Right renal pelvis (tissue), 4 donors: ENCODE results near the gene DDA1. TPM values are rescaled to one million over a fixed set of nuclear protein-coding genes. Genes with fewer than 3 reads are reported as not detected.
"Not testable (repeated sequence)": the region's sequence is repeated elsewhere in the genome, so short reads cannot be mapped to it uniquely, and the experiment has no call there.

Source experiments
- DNase-seq, 4 donors: peaks; one replicate each; pipeline ENCODE4 v3.0.0-alpha.2; 2013; ENCODE audit warnings: low read depth in 4 of 4, low spot score in 3 of 4, missing footprints in 1 of 4
- polyA plus RNA-seq, 4 donors: library from polyadenylated mRNA; unstranded; fragments of 120-200 nt; gene quantifications; one replicate each; pipeline ENCODE4 v1.2.1, GENCODE V29; 2013; ENCODE audit not compliant: insufficient read length in 4 of 4

The DDA1 gene
- polyA plus RNA-seq, 4 donors, result 35.1 to 43.4 (median 36.9) TPM

DNA sequence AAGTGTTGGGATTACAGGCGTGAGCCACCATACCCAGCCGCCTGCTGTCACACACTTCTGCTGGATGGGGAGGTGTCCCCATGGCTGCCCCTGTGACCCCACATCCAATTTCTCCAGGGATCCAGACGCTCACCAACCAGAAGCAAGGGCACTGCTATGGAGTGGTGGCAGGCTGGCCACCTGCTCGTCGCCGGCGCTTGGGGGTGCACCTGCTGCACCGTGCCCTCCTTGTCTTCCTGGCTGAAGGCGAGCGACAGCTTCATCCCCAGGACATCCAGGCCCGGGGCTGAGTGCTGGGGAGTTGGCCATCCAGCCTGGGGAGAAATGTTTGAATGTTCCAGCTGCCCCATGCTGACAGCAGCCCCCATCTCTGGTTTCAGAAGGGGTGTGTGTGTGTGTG lies 23.1 kb upstream of the DDA1 start:
- DNase-seq, result no peak

DNA sequence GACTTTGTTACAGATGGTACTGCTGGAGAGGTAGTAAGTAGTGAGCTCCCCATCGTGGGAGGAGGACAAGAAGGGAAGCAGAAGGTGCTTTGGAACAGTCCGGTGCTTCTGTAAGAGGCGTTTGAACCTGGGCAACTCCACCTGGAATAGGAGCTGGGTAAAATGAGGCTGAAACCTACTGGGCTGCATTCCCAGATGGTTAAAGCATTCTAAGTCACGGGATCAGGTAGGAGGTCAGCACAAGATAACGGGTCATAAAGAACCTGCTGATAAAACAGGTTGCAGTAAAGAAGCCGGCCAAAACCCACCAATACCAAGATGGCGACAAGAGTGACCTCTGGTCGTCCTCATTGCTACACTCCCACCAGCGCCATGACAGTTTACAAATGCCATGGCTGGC lies 22.6 kb upstream of the DDA1 start:
- DNase-seq, result no peak

DNA sequence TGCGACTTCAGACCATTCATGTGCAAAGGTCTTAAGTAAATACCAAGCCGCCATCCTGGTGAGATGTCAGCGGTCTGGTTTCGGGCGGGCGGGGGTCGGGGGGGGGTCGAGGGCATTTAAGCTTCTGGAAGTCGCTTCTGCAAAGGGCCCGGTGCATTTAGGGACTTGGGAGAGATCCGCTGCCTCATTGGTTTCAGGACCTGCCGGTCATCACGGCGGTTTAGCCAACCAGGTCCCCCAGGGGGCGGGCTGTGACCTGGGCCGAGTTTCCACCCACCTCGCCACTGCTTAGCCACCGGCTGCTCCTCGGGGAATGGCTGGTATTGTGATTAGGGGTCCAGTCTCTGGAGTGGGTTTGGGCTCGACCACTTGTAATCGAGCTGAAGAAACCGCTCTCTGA lies 19.9 kb upstream of the DDA1 start:
- DNase-seq, result peak in 2 of 4 donors; percentile 42 to 53

GRCh38 chr19:17292301-17293074 lies 16.9 kb upstream of the DDA1 start:
- DNase-seq, result peak; percentile 64 to 68 (median 65)

GRCh38 chr19:17293605-17294004 lies 15.8 kb upstream of the DDA1 start:
- no peak for DNase-seq

DNA sequence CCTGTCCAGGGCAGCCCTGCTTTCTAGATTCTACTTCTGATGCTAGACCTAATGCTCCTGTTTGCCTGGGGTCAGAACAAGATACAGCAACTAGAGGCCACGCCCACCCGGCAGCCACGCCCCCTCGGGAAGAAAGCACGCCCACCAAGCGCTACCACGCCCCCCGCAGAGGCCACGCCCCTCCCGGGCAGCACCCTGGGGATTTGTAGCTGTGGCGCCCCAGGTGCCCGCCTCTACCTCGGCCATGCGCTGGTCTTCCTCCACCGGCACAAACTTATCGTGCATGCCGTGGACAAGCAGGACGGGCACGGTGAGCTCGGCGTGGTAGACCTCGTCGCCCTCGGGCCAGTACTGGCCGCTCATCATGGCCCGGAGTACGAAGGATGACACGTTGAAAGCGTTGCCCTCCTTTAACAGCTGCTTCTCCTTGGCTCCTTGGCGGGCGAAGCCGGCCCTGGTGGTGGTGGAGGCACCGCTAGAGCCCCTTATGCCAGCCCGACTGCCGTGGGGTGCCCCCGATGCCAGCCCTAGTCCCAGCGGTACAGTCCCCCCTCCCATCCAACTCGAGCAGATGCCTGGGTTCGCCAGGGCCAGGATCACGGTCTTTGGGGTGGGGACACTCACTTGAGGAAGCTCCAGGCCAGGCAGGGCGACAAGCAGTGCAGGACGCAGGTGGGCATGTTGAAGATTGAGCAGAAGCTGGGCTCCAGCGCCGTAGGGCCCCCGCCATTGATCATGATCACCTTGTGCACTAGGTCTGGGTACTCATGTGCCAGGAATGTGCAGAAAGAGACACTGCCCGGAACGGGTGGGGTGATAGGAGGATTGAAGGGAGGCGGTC lies 15.1 kb upstream of the DDA1 start:
- no peak for DNase-seq

DNA sequence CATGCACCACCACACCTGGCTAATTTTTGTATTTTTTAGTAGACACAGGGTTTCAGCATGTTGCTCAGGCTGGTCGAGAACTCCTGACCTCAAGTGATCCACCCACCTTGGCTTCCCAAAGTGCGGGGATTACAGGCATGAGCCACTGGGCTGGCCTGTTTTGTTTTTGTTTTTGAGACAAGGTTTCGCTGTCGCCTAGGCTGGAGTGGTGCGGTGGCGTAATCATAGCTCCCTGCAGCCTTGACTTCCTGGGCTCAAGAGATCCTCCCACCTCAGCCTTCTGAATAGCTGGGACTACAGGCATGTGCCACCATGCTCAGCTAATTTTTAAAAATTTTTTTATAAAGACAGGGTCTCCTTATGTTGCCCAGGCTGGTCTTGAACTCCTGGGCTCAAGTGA lies 13.8 kb upstream of the DDA1 start:
- DNase-seq, result not testable (repeated sequence)

- no peak for DNase-seq
Measured at GRCh38 chr19:17296273-17296672, 13.1 kb upstream of the DDA1 start.

- no peak for DNase-seq
Measured at GRCh38 chr19:17296976-17297375, 12.4 kb upstream of the DDA1 start.

GRCh38 chr19:17300992-17301619 lies 8.3 kb upstream of the DDA1 start:
- no peak for DNase-seq

DNA sequence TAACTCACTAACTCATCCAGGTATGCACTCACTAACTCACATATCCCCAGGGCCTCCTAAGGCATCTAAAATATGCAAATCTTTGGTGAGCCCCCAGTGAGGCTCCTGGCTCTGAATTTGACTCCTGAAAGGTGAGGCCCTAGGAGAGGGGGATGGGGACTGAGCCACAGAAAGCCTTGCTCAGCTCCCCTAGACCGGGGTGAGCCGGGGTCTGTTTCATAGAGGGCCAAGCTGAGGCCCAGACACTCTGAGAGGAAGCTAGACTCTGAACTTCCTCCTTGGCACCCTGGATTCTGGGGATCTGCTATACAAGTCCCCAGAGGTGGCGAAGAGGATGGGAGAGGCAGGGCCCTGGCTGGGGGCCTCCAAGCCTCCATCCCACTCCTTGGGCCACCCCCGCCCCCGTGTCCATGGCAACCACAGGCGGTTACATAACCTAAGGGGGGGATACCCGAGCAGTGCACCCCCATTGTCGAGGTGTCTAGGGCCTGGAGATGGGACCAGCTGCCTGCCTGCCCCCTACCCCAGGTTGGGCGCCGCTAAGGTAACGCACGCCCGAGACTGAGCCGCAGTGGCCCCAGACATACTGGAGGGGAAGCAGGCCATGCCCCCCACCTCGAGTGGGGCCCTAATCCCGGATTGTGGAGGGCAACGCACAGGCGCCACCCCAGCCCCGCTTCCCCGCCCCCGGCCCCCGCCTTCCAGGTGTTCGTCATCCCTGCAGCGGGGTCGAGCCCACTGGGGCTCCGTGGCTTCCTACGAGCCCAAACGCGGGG lies 6.8 kb upstream of the DDA1 start:
- DNase-seq, result no peak

- peak; percentile 85 to 91 (median 88) for DNase-seq
Measured at GRCh38 chr19:17303167-17303939, 6.0 kb upstream of the DDA1 start, which contains the start of gene ABHD8. ABHD8 (minus strand) TSS chr19:17303425; CDS start chr19:17301616, 1,809 bp downstream.

DNA sequence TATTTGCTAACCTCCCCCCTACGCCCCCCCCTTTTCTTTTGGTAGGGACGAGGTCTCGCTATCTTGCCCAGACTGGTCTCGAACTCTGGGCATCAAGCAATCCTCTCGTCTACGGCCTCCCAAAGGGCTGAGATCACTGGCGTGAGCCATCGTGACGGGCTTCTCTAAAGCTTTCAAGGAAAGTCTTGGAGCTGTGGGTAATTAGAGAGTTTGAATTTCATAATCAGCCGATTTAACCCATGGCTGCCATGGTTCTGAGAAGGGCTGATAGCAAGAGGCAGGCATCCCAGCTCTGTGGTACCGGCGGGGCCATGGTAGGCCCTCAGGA lies 5.5 kb upstream of the DDA1 start:
- DNase-seq, result no peak

DNA sequence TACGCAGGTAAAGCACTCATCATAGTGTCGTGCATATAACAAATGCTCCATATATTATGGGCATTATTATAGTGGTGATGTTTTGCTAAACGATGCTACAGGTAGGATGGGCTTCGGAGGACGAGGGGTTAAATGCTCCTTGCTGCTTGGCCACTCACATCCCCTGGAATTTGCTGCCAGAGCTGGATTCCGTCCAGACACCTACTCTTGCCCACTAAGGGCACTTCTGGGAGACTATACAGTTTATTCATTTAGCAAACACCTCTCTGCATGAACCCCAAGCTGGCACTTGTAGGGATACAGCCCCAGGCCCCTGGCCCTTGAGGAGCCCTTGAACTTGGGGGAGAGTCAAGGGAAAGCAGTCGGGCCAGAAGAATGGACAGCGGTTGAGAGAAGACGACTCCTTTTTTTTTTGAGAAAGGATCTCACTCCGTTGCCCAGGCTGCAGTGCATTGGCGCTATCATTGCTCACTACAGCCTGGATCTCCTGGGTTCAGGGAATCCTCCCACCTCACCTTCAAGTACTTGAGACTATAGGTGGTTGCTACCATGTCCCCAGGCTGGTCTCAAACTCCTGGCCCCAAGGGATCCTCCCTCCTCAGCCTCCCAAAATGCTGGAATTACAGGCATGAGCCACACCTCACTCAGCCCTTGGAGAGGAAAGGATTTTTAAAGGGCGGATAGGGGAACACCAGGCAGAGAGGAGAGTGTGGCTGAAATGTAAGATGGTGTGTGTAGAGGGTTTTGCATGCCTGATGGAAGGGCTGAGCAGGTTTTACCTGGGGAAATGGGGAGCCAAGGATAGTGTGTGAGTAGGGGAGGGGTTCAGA lies 4.8 kb upstream of the DDA1 start:
- no peak for DNase-seq

- no peak for DNase-seq
Measured at GRCh38 chr19:17305216-17305516, 4.2 kb upstream of the DDA1 start.

DNA sequence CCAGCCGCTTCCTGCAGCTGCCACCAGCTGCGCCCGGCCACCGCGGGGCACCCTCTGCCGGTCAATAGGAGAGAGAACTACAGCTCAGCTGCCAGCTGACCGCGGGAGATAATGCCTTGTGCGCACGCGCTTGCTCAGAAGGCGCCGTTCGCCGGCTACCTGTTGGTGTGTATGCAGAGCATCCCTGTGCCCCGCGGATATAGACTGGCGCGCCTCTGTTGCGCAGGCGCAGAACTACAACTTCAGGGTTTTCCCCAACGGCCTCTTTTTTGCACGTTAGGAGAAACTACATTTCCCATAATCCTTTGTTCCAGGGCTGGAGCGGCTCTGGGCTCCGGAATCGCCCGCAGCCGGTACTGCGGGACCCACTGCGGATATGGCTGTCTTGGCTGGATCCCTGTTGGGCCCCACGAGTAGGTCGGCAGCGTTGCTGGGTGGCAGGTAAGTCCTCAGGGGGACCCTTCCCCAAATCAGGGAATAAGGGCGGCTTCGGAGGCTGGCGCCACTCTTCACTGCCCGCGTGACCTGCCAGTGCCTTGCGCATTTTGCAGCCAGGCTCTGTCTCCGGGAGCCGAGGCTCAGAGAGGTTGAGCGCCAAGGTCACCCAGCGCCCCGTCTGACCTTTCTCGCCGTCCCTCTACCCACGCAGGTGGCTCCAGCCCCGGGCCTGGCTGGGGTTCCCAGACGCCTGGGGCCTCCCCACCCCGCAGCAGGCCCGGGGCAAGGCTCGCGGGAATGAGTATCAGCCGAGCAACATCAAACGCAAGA lies 3.7 kb upstream of the DDA1 start, which contains the start of gene MRPL34:
TSS of gene MRPL34 (plus strand) at position 356 of the 768 bp plus-strand sequence. CDS start at position 377, 21 bp downstream.
- peak; percentile 93 to 96 (median 95) for DNase-seq

GRCh38 chr19:17306285-17306714 lies 3.1 kb upstream of the DDA1 start:
- no peak for DNase-seq

DNA sequence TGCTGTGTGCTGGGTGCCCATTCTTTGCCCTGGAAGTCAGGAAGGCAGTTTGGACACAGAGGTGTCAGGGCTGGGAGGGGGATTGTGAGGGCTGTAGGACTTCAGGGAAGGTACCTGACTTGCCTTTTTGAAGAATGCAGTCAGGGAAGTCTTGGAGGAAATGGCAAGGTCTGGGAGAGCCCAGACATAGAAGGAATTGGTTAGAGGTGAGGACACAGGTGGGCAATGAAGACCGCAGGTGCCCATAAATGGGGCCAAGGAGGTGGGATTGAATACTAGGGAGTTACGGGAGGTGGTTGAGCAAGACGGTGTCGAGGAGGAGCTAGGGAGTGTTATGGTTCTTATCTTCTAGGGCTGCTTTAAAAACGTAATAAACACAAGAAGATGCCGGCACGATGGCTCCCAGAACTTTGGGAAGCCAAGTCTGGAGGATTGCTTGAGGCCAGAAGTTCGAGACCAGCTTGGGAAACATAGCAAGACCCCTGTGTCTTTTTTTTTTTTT lies 1.4 kb upstream of the DDA1 start:
- no peak for DNase-seq
